ENCODE data around the gene PES1.

- TF ChIP-seq CTCF (IDR thresholded peaks at IDR 0.05; ENCODE audit: insufficient read depth, low read depth, low read length) (no peak), EZH2 (IDR thresholded peaks at IDR 0.05; ENCODE audit: insufficient read depth, low read length) (no peak)
Measured at GRCh38 chr22:30628491-30628890, 36.8 kb upstream of the PES1 start.

Data from astrocyte (in vitro differentiated cells and primary cell).